H1 (cell line): ENCODE measurements around the gene KCNMA1. TPM values are rescaled to one million over a fixed set of nuclear protein-coding genes. Genes with fewer than 3 reads are reported as not detected.

ENCODE experiments used
- CTCF ChIA-PET: fragments of 300-600 bp; sonication (Branson Sonifier 250); formaldehyde crosslinking; loops from one replicate; lab custom pipeline; 2021; ENCODE audit not compliant: partially characterized antibody; lab: Charles Lee
- POLR2A ChIA-PET: fragments of 300-600 bp; sonication (Branson Sonifier 250); formaldehyde crosslinking; loops from one replicate; lab custom pipeline; 2021; ENCODE audit warnings: inconsistent platforms; ENCODE audit not compliant: partially characterized antibody; lab: Charles Lee
- DNase-seq, 2 experiments: peaks; one replicate each; pipeline versions ENCODE4 v3.0.0 to v3.0.0-alpha.2; 2010 to 2022; ENCODE audit warnings: low spot score in 2 of 2, low read depth in 1 of 2, mixed read lengths in 1 of 2
- FAIRE-seq: peaks from 2 replicates; lab custom pipeline; 2011; peaks lifted over from hg19 to GRCh38; lab: Jason Lieb, UNC
- H2AFZ ChIP-seq: 2 replicates; pipeline ENCODE4 v1.8.1; 2012; ENCODE audit warnings: low read length, inconsistent platforms
- H2AK5ac ChIP-seq: 2 replicates; pipeline ENCODE4 v1.6.1; 2013; ENCODE audit warnings: low read depth, low read length
- H2BK120ac ChIP-seq: replicated peaks from 2 replicates; pipeline ENCODE3; 2013; ENCODE audit warnings: low read depth, low read length, inconsistent platforms
- H2BK12ac ChIP-seq: 2 replicates; pipeline ENCODE4 v1.6.1; 2013; ENCODE audit warnings: low read depth, low read length
- H2BK15ac ChIP-seq: 2 replicates; pipeline ENCODE4 v1.6.1; 2013; ENCODE audit warnings: low read length
- H2BK20ac ChIP-seq: 2 replicates; pipeline ENCODE4 v1.6.1; 2013; ENCODE audit warnings: low read length
- H2BK5ac ChIP-seq: 2 replicates; pipeline ENCODE4 v1.6.1; 2013; ENCODE audit warnings: low read depth, low read length
- H3K14ac ChIP-seq: 2 replicates; pipeline ENCODE4 v1.6.1; 2013; ENCODE audit warnings: inconsistent platforms; ENCODE audit not compliant: insufficient read length
- H3K18ac ChIP-seq: 2 replicates; pipeline ENCODE4 v1.6.1; 2013; ENCODE audit warnings: low read length; ENCODE audit errors: extremely low read depth
- H3K23ac ChIP-seq: 2 replicates; pipeline ENCODE4 v1.6.1; 2013; ENCODE audit warnings: inconsistent platforms; ENCODE audit not compliant: insufficient read length
- H3K23me2 ChIP-seq: 2 replicates; pipeline ENCODE4 v1.6.1; 2013; ENCODE audit warnings: low read depth, low read length
- H3K27ac ChIP-seq: 2 replicates; pipeline ENCODE4 v1.6.1; 2011; ENCODE audit warnings: low read depth, low read length, inconsistent platforms
- H3K27me3 ChIP-seq, 4 experiments: replicated peaks in 1 of 4; 1 replicate in 1 of 4; 2 replicates in 3 of 4; pipeline versions ENCODE4 v1.6.1 to v1.8.1; 2011 to 2013; ENCODE audit warnings: low read length in 3 of 4, mild to moderate bottlenecking in 3 of 4, inconsistent platforms in 2 of 4, mixed read lengths in 2 of 4, moderate library complexity in 1 of 4; ENCODE audit not compliant: control insufficient read depth in 3 of 4, insufficient read depth in 3 of 4; ENCODE audit errors: extremely low read depth in 1 of 4
- H3K36me3 ChIP-seq, 4 experiments: 2 replicates each; pipeline versions ENCODE4 v1.6.1 to v1.8.1; 2011 to 2013; ENCODE audit warnings: mild to moderate bottlenecking in 4 of 4, low read length in 3 of 4, moderate library complexity in 2 of 4, control low read depth in 1 of 4, inconsistent platforms in 1 of 4; ENCODE audit not compliant: insufficient read depth in 4 of 4, control insufficient read depth in 2 of 4
- H3K4ac ChIP-seq: replicated peaks from 2 replicates; pipeline ENCODE3; 2013; ENCODE audit warnings: low read length, low read depth, mixed read lengths, inconsistent platforms; ENCODE audit not compliant: insufficient read length
- H3K4me1 ChIP-seq, 4 experiments: replicated peaks in 1 of 4; 1 replicate in 1 of 4; 2 replicates in 3 of 4; pipeline versions ENCODE4 v1.6.1 to v1.8.1; 2011 to 2013; ENCODE audit warnings: low read length in 3 of 4, inconsistent platforms in 2 of 4, mixed read lengths in 1 of 4; ENCODE audit not compliant: insufficient read depth in 4 of 4, control insufficient read depth in 3 of 4
- H3K4me2 ChIP-seq, 2 experiments: 2 replicates each; pipeline versions ENCODE4 v1.6.1 to v1.8.1; 2011 to 2013; ENCODE audit warnings: low read depth in 2 of 2, low read length in 2 of 2, control low read depth in 1 of 2, inconsistent platforms in 1 of 2, mild to moderate bottlenecking in 1 of 2; ENCODE audit not compliant: insufficient read depth in 1 of 2
- H3K4me3 ChIP-seq, 4 experiments: fragments of 200-600, 300-600 bp in 1 of 4; sonication (generic), shearing (Covaris generic), sonication (Bioruptor Twin) in 1 of 4; 2 replicates each; pipeline versions ENCODE4 v1.5.1 to v1.8.1; 2011 to 2016; ENCODE audit warnings: low read length in 4 of 4, low read depth in 3 of 4, control low read depth in 2 of 4, inconsistent platforms in 2 of 4, mild to moderate bottlenecking in 2 of 4, mixed read lengths in 1 of 4, moderate library complexity in 1 of 4; ENCODE audit not compliant: insufficient read depth in 2 of 4; ENCODE audit errors: extremely low read depth in 1 of 4
- H3K56ac ChIP-seq: replicated peaks from 2 replicates; pipeline ENCODE3; 2013; ENCODE audit warnings: low read depth, mild to moderate bottlenecking, mixed read lengths, low read length, inconsistent platforms; ENCODE audit not compliant: insufficient read length
- H3K79me1 ChIP-seq: 2 replicates; pipeline ENCODE4 v1.6.1; 2013; ENCODE audit warnings: low read depth, low read length, control low read depth
- H3K79me2 ChIP-seq, 2 experiments: 2 replicates each; pipeline versions ENCODE4 v1.6.1 to v1.8.1; 2012 to 2013; ENCODE audit warnings: low read length in 2 of 2, mild to moderate bottlenecking in 2 of 2, inconsistent platforms in 1 of 2; ENCODE audit not compliant: insufficient read depth in 2 of 2, control insufficient read depth in 1 of 2
- H3K9ac ChIP-seq, 4 experiments: replicated peaks in 1 of 4; 1 replicate in 1 of 4; 2 replicates in 3 of 4; pipeline versions ENCODE4 v1.6.1 to v1.8.1; 2011 to 2013; ENCODE audit warnings: low read depth in 3 of 4, low read length in 3 of 4, control low read depth in 2 of 4, mild to moderate bottlenecking in 2 of 4, moderate library complexity in 2 of 4, inconsistent platforms in 1 of 4; ENCODE audit errors: extremely low read depth in 1 of 4
- H3K9me3 ChIP-seq, 2 experiments: 2 replicates each; pipeline versions ENCODE4 v1.6.1 to v1.8.1; 2012 to 2013; ENCODE audit warnings: mild to moderate bottlenecking in 2 of 2, moderate library complexity in 2 of 2, control low read depth in 1 of 2, inconsistent platforms in 1 of 2, low read depth in 1 of 2, low read length in 1 of 2, mixed read lengths in 1 of 2; ENCODE audit not compliant: insufficient read depth in 2 of 2
- H4K20me1 ChIP-seq, 2 experiments: replicated peaks in 1 of 2; 2 replicates each; pipeline versions ENCODE3 to v1.8.1; 2011 to 2013; ENCODE audit warnings: inconsistent platforms in 2 of 2, low read length in 2 of 2, mild to moderate bottlenecking in 1 of 2; ENCODE audit not compliant: insufficient read depth in 2 of 2, control insufficient read depth in 1 of 2
- H4K5ac ChIP-seq: 2 replicates; pipeline ENCODE4 v1.6.1; 2013; ENCODE audit warnings: low read length, low read depth, mixed read lengths, inconsistent platforms; ENCODE audit not compliant: insufficient read length
- H4K8ac ChIP-seq: 2 replicates; pipeline ENCODE4 v1.8.0; 2013; ENCODE audit warnings: mild to moderate bottlenecking, moderate library complexity, low read length, inconsistent platforms; ENCODE audit not compliant: insufficient read depth; ENCODE audit errors: extremely low read depth
- H4K91ac ChIP-seq: replicated peaks from 2 replicates; pipeline ENCODE3; 2013; ENCODE audit warnings: low read length, mixed read lengths, inconsistent platforms; ENCODE audit not compliant: insufficient read length
- BRCA1 ChIP-seq: IDR thresholded peaks from 2 replicates; pipeline ENCODE4 v1.6.1; 2012; ENCODE audit warnings: low read depth, low read length, improper control_type of control experiment
- CHD1 ChIP-seq: IDR thresholded peaks from 2 replicates; pipeline ENCODE4 v1.6.1; 2012; ENCODE audit warnings: low read depth, low read length, improper control_type of control experiment
- CHD2 ChIP-seq: IDR thresholded peaks from 2 replicates; pipeline ENCODE4 v1.6.1; 2012; ENCODE audit warnings: low read length, improper control_type of control experiment
- GTF2F1 ChIP-seq: IDR thresholded peaks from 2 replicates; pipeline ENCODE4 v1.6.1; 2012; ENCODE audit warnings: low read depth, low read length, improper control_type of control experiment, borderline replicate concordance
- JUN ChIP-seq: IDR thresholded peaks from 2 replicates; pipeline ENCODE4 v1.6.1; 2011; ENCODE audit warnings: low read depth, mild to moderate bottlenecking, improper control_type of control experiment, low read length
- RNF2 ChIP-seq: fragments of 200-900, 300-1000 bp; sonication (generic); IDR thresholded peaks from 2 replicates; pipeline ENCODE4 v1.7.1; 2016; ENCODE audit warnings: borderline replicate concordance, low read depth, mild to moderate bottlenecking, antibody characterized with exemption, low read length; ENCODE audit not compliant: poor library complexity, severe bottlenecking; ENCODE audit errors: missing control alignments
- SAP30 ChIP-seq: fragments of 300-600 bp; sonication (generic); IDR thresholded peaks from 2 replicates; pipeline ENCODE4 v1.7.1; 2012; ENCODE audit warnings: low read length, moderate library complexity, mild to moderate bottlenecking, inconsistent platforms; ENCODE audit not compliant: insufficient read depth, insufficient replicate concordance
- TBP ChIP-seq: IDR thresholded peaks from 2 replicates; pipeline ENCODE4 v1.6.1; 2011; ENCODE audit warnings: low read depth, low read length, improper control_type of control experiment
- WGBS, 2 experiments: shearing (Covaris generic) in 1 of 2; methylation state at CpG; one replicate each; pipeline versions ENCODE4 v1.1.6 to v1.1.7; 2013 to 2015; ENCODE audit warnings: low lambda C conversion rate in 2 of 2, mixed read lengths in 2 of 2, inconsistent platforms in 1 of 2, low coverage in 1 of 2, missing lambda C conversion rate in 1 of 2; ENCODE audit not compliant: insufficient replicate concordance in 2 of 2, insufficient coverage in 1 of 2, insufficient read length in 1 of 2; ENCODE audit errors: extremely low coverage in 1 of 2, missing lambda C conversion rate in 1 of 2; 5-methylcytosine and 5-hydroxymethylcytosine counted together
- polyA plus RNA-seq, 7 experiments: library from polyadenylated mRNA; depleted of rRNA in 3 of 7; stranded (reverse) in 5 of 7; unstranded in 2 of 7; fragments of >200 nt in 5 of 7; fragments of 200-250 nt in 2 of 7; gene quantifications; 1 replicate in 5 of 7; 2 replicates in 1 of 7; 4 replicates in 1 of 7; pipeline versions ENCODE4 v1.2.1 to v1.2.3, GENCODE V29; 2011 to 2013; ENCODE audit warnings: missing spikeins in 2 of 7, mixed read lengths in 2 of 7
- total RNA-seq: library from RNA; stranded (reverse); fragmentation: NEBNext Ultra II Directional; extraction: Animal tissue kit (Norgen Biotek cat#: 25700); gene quantifications from 2 replicates; pipeline ENCODE4 v1.2.1, GENCODE V29; 2021
- TF ChIP-seq, protein P1 (sequence below): IDR thresholded peaks from 2 replicates; pipeline ENCODE4 v1.6.1; 2011; ENCODE audit warnings: low read depth, mild to moderate bottlenecking, low read length; ENCODE audit not compliant: insufficient read depth

Gene KCNMA1
- total and polyA plus RNA-seq, 2 of the 8 experiments (the other 6 are each of a cell fraction or from before 2014, with no cell fraction given), result 10.2 to 11.1 TPM

DNA sequence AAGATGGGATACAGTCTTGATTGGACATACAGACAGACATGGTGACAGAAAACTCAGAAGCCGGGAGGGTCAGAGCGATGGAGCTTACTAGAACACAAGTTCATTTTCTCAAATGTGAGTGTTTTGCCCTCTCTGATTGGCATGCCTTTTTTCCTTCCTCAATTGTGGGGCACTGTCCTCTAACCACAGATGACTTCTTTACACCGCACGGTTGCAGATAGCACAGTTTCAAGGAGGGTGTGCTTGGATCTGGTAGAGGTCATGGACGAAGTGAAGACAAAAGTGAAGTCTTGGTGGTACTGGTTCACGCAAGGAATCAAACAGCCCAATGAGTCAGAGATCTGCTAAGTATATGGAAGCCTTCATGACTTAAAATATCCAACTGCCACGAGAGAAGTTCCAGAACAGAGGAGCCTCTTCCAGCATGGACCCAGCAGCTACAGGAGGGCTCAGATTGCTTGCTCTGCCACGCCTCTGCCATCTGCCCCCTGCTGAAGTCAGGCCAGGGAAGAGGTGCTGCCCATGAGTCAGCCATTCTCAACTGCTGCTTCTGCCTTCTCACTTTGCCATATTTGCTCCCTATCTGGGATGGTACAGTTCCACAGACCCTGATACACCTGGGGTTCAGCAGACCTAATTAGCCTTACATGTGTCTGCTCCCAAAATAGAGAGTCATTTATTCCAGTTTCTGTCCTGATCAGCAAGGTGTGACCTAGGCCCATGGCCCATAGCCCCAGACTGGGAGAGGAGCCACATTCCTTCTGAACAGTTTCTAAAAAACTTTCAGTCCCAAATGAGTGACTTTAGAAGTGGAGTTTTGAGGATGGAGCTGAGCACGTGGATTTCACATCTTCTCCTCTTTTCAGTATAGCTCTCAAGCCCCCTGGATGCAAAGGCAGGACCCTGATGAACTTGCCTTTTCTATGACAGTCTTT lies 413.8 kb downstream of the KCNMA1 start:
- H3K18ac ChIP-seq, result no peak overlapping the region
- no peak overlapping the region for H3K4ac ChIP-seq
- no peaks in the 10 kb centered on the region for H3K27me3 ChIP-seq
- no peaks in the 10 kb centered on the region for H4K20me1 ChIP-seq
- no peak overlapping the region for H3K56ac ChIP-seq
- no peak overlapping the region for H4K5ac ChIP-seq
- no peak overlapping the region for H3K14ac ChIP-seq
- no peak overlapping the region for H2AFZ ChIP-seq
- H3K79me2 ChIP-seq, result no peaks in the 10 kb centered on the region
- no peak overlapping the region for H2BK120ac ChIP-seq
- no peak overlapping the region for H2AK5ac ChIP-seq
- no peak overlapping the region for H3K27ac ChIP-seq
- 94% methylated on average over 9 of the region's 9 CpGs; no CpG with 5 or more reads in 1 of the 2 experiments for WGBS, 2 experiments
- H3K23ac ChIP-seq, result no peak overlapping the region
- H3K9ac ChIP-seq, result no peak overlapping the region
- CTCF ChIA-PET, result interaction anchor here (1.0 to 1.1 kb wide), 2 partner anchors 27 to 33 kb away, joined by 3 to 6 read pairs; no protein-coding TSS in a partner anchor
- FAIRE-seq, result no peak
- H2BK15ac ChIP-seq, result no peak overlapping the region
- no peak overlapping the region for H4K91ac ChIP-seq
- no peak for TF ChIP-seq GTF2F1
- TF ChIP-seq BRCA1, result no peak
- TF ChIP-seq CHD2, result no peak
- no peak for TF ChIP-seq JUN
- no peak for TF ChIP-seq SAP30
- TF ChIP-seq CHD1, result no peak
- no peak for TF ChIP-seq TBP
- no peak for TF ChIP-seq RNF2
- TF ChIP-seq, protein P1, sequence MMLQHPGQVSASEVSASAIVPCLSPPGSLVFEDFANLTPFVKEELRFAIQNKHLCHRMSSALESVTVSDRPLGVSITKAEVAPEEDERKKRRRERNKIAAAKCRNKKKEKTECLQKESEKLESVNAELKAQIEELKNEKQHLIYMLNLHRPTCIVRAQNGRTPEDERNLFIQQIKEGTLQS, result no peak
- no peak overlapping the region for H3K4me3 ChIP-seq
- 0 out of 2 replicates have a peak overlapping the region, but pooled peaks have one; percentile 10 for H2BK5ac ChIP-seq
- no peaks in the 10 kb centered on the region for H3K9me3 ChIP-seq
- H3K23me2 ChIP-seq, result no peaks in the 10 kb centered on the region
- POLR2A ChIA-PET, result no interaction called here
- no peaks in the 10 kb centered on the region; a peak in 1 of 7 replicates for H3K4me1 ChIP-seq
- H2BK12ac ChIP-seq, result no peak overlapping the region
- no peak overlapping the region for H2BK20ac ChIP-seq
- no peak for DNase-seq
- H3K36me3 ChIP-seq, result no peaks in the 10 kb centered on the region
- no peak overlapping the region for H3K4me2 ChIP-seq
- no peak overlapping the region for H4K8ac ChIP-seq
- H3K79me1 ChIP-seq, result no peaks in the 10 kb centered on the region
